HFFc6 (cell line): Measurements from ENCODE around the gene DDX4. TPM values are rescaled to one million over a fixed set of nuclear protein-coding genes. Genes with fewer than 3 reads are reported as not detected.

Experiments
- DNase-seq: peaks from one replicate; pipeline ENCODE4 v3.0.0-alpha.2; 2018
- H3K27ac Mint-ChIP-seq: 2 replicates; pipeline ENCODE4 v1.8.0; 2020; ENCODE audit warnings: mild to moderate bottlenecking, mixed read lengths
- H3K27me3 Mint-ChIP-seq: 2 replicates; pipeline ENCODE4 v1.8.0; 2021; ENCODE audit warnings: mild to moderate bottlenecking, moderate library complexity, mixed read lengths; ENCODE audit not compliant: insufficient read depth
- H3K36me3 Mint-ChIP-seq: 2 replicates; pipeline ENCODE4 v1.8.0; 2021; ENCODE audit warnings: low read depth, mixed read lengths
- H3K4me1 Mint-ChIP-seq: 2 replicates; pipeline ENCODE4 v1.8.0; 2020; ENCODE audit warnings: low read depth, mixed read lengths
- H3K4me3 Mint-ChIP-seq: 2 replicates; pipeline ENCODE4 v1.8.0; 2020; ENCODE audit warnings: mild to moderate bottlenecking, moderate library complexity, mixed read lengths
- H3K9me3 Mint-ChIP-seq: 2 replicates; pipeline ENCODE4 v1.8.0; 2020; ENCODE audit warnings: mild to moderate bottlenecking, mixed read lengths
- CTCF ChIP-seq: fragments of 200-600 bp; sonication (generic); IDR thresholded peaks from 2 replicates; pipeline ENCODE4 v1.5.0; 2021; ENCODE audit warnings: antibody characterized with exemption, mild to moderate bottlenecking
- total RNA-seq, 6 experiments: library from RNA; stranded (reverse); fragmentation: NEBNext Ultra II Directional; extraction: Animal tissue kit (Norgen Biotek cat#: 25700); gene quantifications; 2 replicates in 1 of 6; 3 replicates in 5 of 6; pipeline ENCODE4 v1.2.3, GENCODE V29; 2021

DDX4 gene
- total RNA-seq, 6 experiments from 2014 or later: not detected

- Mint-ChIP-seq H3K27ac (no peak overlapping the region), H3K4me3 (no peak overlapping the region), H3K27me3 (no peaks in the 10 kb centered on the region), H3K36me3 (peaks cover 4% of the 10 kb centered on the region; the same call in 1 of the 2 replicates), H3K4me1 (no peaks in the 10 kb centered on the region), H3K9me3 (no peaks in the 10 kb centered on the region)
- no peak for DNase-seq
- TF ChIP-seq CTCF: no peak
Measured at GRCh38 chr5:55699041-55699688, 38.7 kb upstream of the DDX4 start.

- Mint-ChIP-seq H3K4me3 (no peak overlapping the region), H3K27ac (no peak overlapping the region), H3K4me1 (no peaks in the 10 kb centered on the region), H3K9me3 (no peaks in the 10 kb centered on the region), H3K36me3 (peaks cover 4% of the 10 kb centered on the region; the same call in 1 of the 2 replicates), H3K27me3 (no peaks in the 10 kb centered on the region)
- TF ChIP-seq CTCF: no peak
- DNase-seq: no peak
Measured at GRCh38 chr5:55700745-55701144, 37.1 kb upstream of the DDX4 start.

GRCh38 chr5:55701462-55702103, 36.3 kb upstream of the DDX4 start:
- no peak overlapping the region for H3K27ac Mint-ChIP-seq
- H3K9me3 Mint-ChIP-seq: no peaks in the 10 kb centered on the region
- peaks cover 4% of the 10 kb centered on the region; the same call in 1 of the 2 replicates for H3K36me3 Mint-ChIP-seq
- DNase-seq: no peak
- H3K27me3 Mint-ChIP-seq: no peaks in the 10 kb centered on the region
- TF ChIP-seq CTCF: no peak
- no peak overlapping the region for H3K4me3 Mint-ChIP-seq
- no peaks in the 10 kb centered on the region for H3K4me1 Mint-ChIP-seq

GRCh38 chr5:55702598-55703345, 35.1 kb upstream of the DDX4 start:
- no peak for TF ChIP-seq CTCF
- H3K27ac Mint-ChIP-seq: no peak overlapping the region
- H3K36me3 Mint-ChIP-seq: 0 out of 2 replicates have a peak, but pooled peaks cover under 1% of the 10 kb centered on the region
- no peaks in the 10 kb centered on the region; the same call in 1 of the 2 replicates for H3K27me3 Mint-ChIP-seq
- no peak overlapping the region for H3K4me3 Mint-ChIP-seq
- no peaks in the 10 kb centered on the region for H3K4me1 Mint-ChIP-seq
- H3K9me3 Mint-ChIP-seq: no peaks in the 10 kb centered on the region
- no peak for DNase-seq

GRCh38 chr5:55706230-55706629, 31.6 kb upstream of the DDX4 start:
- H3K4me1 Mint-ChIP-seq: peaks cover 11% of the 10 kb centered on the region
- H3K27ac Mint-ChIP-seq: no peak overlapping the region
- no peaks in the 10 kb centered on the region for H3K9me3 Mint-ChIP-seq
- H3K4me3 Mint-ChIP-seq: no peak overlapping the region
- H3K27me3 Mint-ChIP-seq: no peaks in the 10 kb centered on the region; the same call in 1 of the 2 replicates
- peaks cover 8% of the 10 kb centered on the region; the same call in 1 of the 2 replicates for H3K36me3 Mint-ChIP-seq
- no peak for DNase-seq
- TF ChIP-seq CTCF: no peak
